Endothelial cell of umbilical vein (primary cell): ENCODE measurements around the gene IMPG2. TPM values are rescaled to one million over a fixed set of nuclear protein-coding genes. Genes with fewer than 3 reads are reported as not detected.

Experiments used
- BruUV-seq: library from RNA; stranded (reverse); fragments of 400-500 nt; replicated peaks from 2 replicates; lab custom pipeline; 2021; lab: Mats Ljungman, UMichigan
- CTCF ChIA-PET: fragments of 300-600, 350-600 bp; sonication (Branson Sonifier 250); formaldehyde crosslinking; loops from one replicate; lab custom pipeline; 2021; ENCODE audit warnings: antibody characterized with exemption, inconsistent platforms; lab: Charles Lee
- POLR2A ChIA-PET: fragments of 300-600, 350-600 bp; sonication (Branson Sonifier 250); formaldehyde crosslinking; loops from one replicate; lab custom pipeline; 2021; ENCODE audit warnings: antibody characterized with exemption, inconsistent platforms; lab: Charles Lee
- DNase-seq: peaks from one replicate; pipeline ENCODE4 v3.0.0-alpha.2; 2011; ENCODE audit warnings: low read depth, low spot score
- FAIRE-seq: peaks from 2 replicates; lab custom pipeline; 2011; peaks lifted over from hg19 to GRCh38; lab: Jason Lieb, UNC
- H2AFZ ChIP-seq: 2 replicates; pipeline ENCODE4 v1.6.0; 2012; ENCODE audit warnings: low read depth, low read length, control low read depth, inconsistent platforms
- H3K27ac ChIP-seq: 2 replicates; pipeline ENCODE4 v1.5.1; 2011; ENCODE audit warnings: low read depth, mild to moderate bottlenecking, control low read depth, low read length, moderate library complexity; ENCODE audit not compliant: insufficient read depth
- H3K27me3 ChIP-seq, 2 experiments: 2 replicates each; pipeline versions ENCODE4 v1.6.0 to v1.6.1; 2011; ENCODE audit warnings: low read length in 2 of 2, mixed read lengths in 1 of 2; ENCODE audit not compliant: control insufficient read depth in 2 of 2, insufficient read depth in 2 of 2
- H3K36me3 ChIP-seq, 2 experiments: 2 replicates in 1 of 2; 3 replicates in 1 of 2; pipeline ENCODE4 v1.5.1; 2011; ENCODE audit warnings: low read length in 2 of 2, mild to moderate bottlenecking in 1 of 2, moderate library complexity in 1 of 2; ENCODE audit not compliant: control insufficient read depth in 2 of 2, insufficient read depth in 2 of 2; ENCODE audit errors: extremely low read depth in 1 of 2
- H3K4me1 ChIP-seq: 3 replicates; pipeline ENCODE4 v1.5.1; 2011; ENCODE audit warnings: mild to moderate bottlenecking, low read length; ENCODE audit not compliant: control insufficient read depth, insufficient read depth; ENCODE audit errors: extremely low read depth
- H3K4me2 ChIP-seq: 2 replicates; pipeline ENCODE4 v1.6.1; 2011; ENCODE audit warnings: low read length, control low read depth, mixed read lengths; ENCODE audit not compliant: insufficient read depth
- H3K4me3 ChIP-seq, 3 experiments: fragments of 200-600 bp in 1 of 3; sonication (generic), shearing (Covaris generic) in 1 of 3; replicated peaks in 1 of 3; 2 replicates each; pipeline ENCODE4 v1.5.1; 2011 to 2016; ENCODE audit warnings: control low read depth in 3 of 3, low read length in 3 of 3, mild to moderate bottlenecking in 2 of 3, inconsistent platforms in 1 of 3, low read depth in 1 of 3, moderate library complexity in 1 of 3; ENCODE audit not compliant: insufficient read depth in 1 of 3
- H3K79me2 ChIP-seq: 2 replicates; pipeline ENCODE4 v1.6.0; 2012; ENCODE audit warnings: low read length, inconsistent platforms; ENCODE audit not compliant: control insufficient read depth, insufficient read depth
- H3K9ac ChIP-seq: replicated peaks from 2 replicates; pipeline ENCODE3; 2011; ENCODE audit warnings: low read length, control low read depth; ENCODE audit not compliant: insufficient read depth; ENCODE audit errors: extremely low read depth
- H3K9me1 ChIP-seq: replicated peaks from 3 replicates; pipeline ENCODE4 v1.6.0; 2011; ENCODE audit warnings: mild to moderate bottlenecking, low read length; ENCODE audit not compliant: control insufficient read depth, insufficient read depth; ENCODE audit errors: extremely low read depth
- H3K9me3 ChIP-seq: replicated peaks from 2 replicates; pipeline ENCODE4 v1.5.1; 2012; ENCODE audit warnings: low read length, inconsistent platforms; ENCODE audit not compliant: control insufficient read depth, insufficient read depth
- H4K20me1 ChIP-seq: replicated peaks from 2 replicates; pipeline ENCODE3; 2011; ENCODE audit warnings: mild to moderate bottlenecking, low read length; ENCODE audit not compliant: control insufficient read depth, insufficient read depth; ENCODE audit errors: extremely low read depth
- GATA2 ChIP-seq: IDR thresholded peaks from 2 replicates; pipeline ENCODE4 v1.7.0; 2011; ENCODE audit warnings: low read depth, mild to moderate bottlenecking, moderate library complexity, mixed read lengths, low read length; ENCODE audit not compliant: insufficient read length, insufficient read depth
- JUN ChIP-seq: IDR thresholded peaks from 2 replicates; pipeline ENCODE4 v1.6.1; 2011; ENCODE audit warnings: borderline replicate concordance, low read depth; ENCODE audit not compliant: insufficient read length, insufficient read depth
- POLR2AphosphoS5 ChIP-seq: IDR thresholded peaks from 2 replicates; pipeline ENCODE4 v1.6.1; 2012; ENCODE audit warnings: low read depth, mild to moderate bottlenecking, control low read depth, low read length, moderate library complexity; ENCODE audit not compliant: insufficient read depth
- dilution Hi-C: fragments of 300-500 bp; cut with MboI; formaldehyde crosslinking; loops from one replicate; pipeline ENCODE4 v1.15.0; 2019; ENCODE audit warnings: low sequenced_read_pairs; ENCODE audit not compliant: extremely low pct_ligation_motif_present
- intact Hi-C: fragments of 100-400 bp; cut with micrococcal nuclease; formaldehyde crosslinking; loops from one replicate; pipeline ENCODE4 v1.10.0; 2022
- polyA plus RNA-seq, 4 experiments: library from polyadenylated mRNA; depleted of rRNA in 3 of 4; stranded (reverse) in 3 of 4; unstranded in 1 of 4; fragments of >200 nt; gene quantifications; 2 replicates each; pipeline versions ENCODE4 v1.2.1 to v1.2.3, GENCODE V29; 2011 to 2012; ENCODE audit warnings: missing spikeins in 1 of 4
- total RNA-seq: library from RNA; stranded (reverse); gene quantifications from 2 replicates; pipeline ENCODE4 v1.2.3, GENCODE V29; 2021

The IMPG2 gene
- total and polyA plus RNA-seq, 2 donors (not counting 3 experiments of a cell fraction or from before 2014, with no cell fraction given) = 0.39 to 0.71 TPM

- H3K4me2 ChIP-seq = no peak overlapping the region
- no peaks in the 10 kb centered on the region for H3K9me3 ChIP-seq
- DNase-seq = no peak
- no TSS peak for BruUV-seq
- H3K9ac ChIP-seq = no peak overlapping the region
- POLR2A ChIA-PET = no interaction called here
- H3K4me1 ChIP-seq = no peaks in the 10 kb centered on the region
- no peak overlapping the region for H2AFZ ChIP-seq
- no peak overlapping the region for H3K4me3 ChIP-seq
- CTCF ChIA-PET = no interaction called here
- no peaks in the 10 kb centered on the region for H3K27me3 ChIP-seq
- no peak for FAIRE-seq
- no peaks in the 10 kb centered on the region for H3K79me2 ChIP-seq
- no peaks in the 10 kb centered on the region for H3K9me1 ChIP-seq
- H3K27ac ChIP-seq = no peak overlapping the region
- intact Hi-C loops (no loop called here), dilution Hi-C loops (no loop called here)
- H3K36me3 ChIP-seq = no peaks in the 10 kb centered on the region
- TF ChIP-seq POLR2AphosphoS5 (no peak), JUN (no peak)
- H4K20me1 ChIP-seq = no peaks in the 10 kb centered on the region
Observed at GRCh38 chr3:101219842-101220560, 100.4 kb downstream of the IMPG2 start.

- no peak overlapping the region for H3K4me3 ChIP-seq
- no peaks in the 10 kb centered on the region for H3K79me2 ChIP-seq
- H4K20me1 ChIP-seq = no peaks in the 10 kb centered on the region
- FAIRE-seq = no peak
- intact Hi-C loops (no loop called here), dilution Hi-C loops (no loop called here)
- no peaks in the 10 kb centered on the region for H3K9me1 ChIP-seq
- no peak overlapping the region for H2AFZ ChIP-seq
- H3K36me3 ChIP-seq = no peaks in the 10 kb centered on the region
- DNase-seq = no peak
- TF ChIP-seq GATA2 = no peak
- no peak overlapping the region for H3K27ac ChIP-seq
- POLR2A ChIA-PET = no interaction called here
- CTCF ChIA-PET = interaction anchor here (1.0 kb wide), 1 partner anchor 22 kb away, joined by 3 read pairs; no protein-coding TSS in a partner anchor
- H3K4me1 ChIP-seq = no peaks in the 10 kb centered on the region
- H3K27me3 ChIP-seq = no peaks in the 10 kb centered on the region
- no peak overlapping the region for H3K9ac ChIP-seq
- no peaks in the 10 kb centered on the region for H3K9me3 ChIP-seq
- no peak overlapping the region for H3K4me2 ChIP-seq
- no TSS peak for BruUV-seq
Observed at GRCh38 chr3:101217472-101218245, 102.7 kb downstream of the IMPG2 start.
